ENCODE measurements around the gene PCDH12. TPM values are rescaled to one million over a fixed set of nuclear protein-coding genes. Genes with fewer than 3 reads are reported as not detected.

The PCDH12 gene
- total and polyA plus RNA-seq, 8 donors = 0.32 to 1.7 (median 0.93) TPM

DNA sequence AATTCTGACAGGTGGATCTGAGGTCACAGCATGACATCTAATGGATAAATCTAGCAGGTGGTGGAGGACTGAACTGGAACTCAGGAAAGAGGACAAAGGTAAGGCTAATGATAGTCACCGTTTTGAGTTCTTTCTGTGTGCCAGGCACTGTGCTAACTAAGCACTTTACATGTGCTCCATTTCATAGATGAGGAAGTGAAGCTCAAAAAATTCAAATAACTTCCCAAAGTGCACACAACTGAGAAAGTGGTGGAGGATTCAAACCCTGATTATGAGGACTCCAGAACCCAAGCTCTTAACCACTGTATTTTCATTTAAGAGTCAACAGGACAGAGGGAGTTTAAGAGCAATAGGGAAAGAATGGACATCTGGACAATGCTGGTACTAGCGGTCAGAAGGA is 41.5 kb downstream of the PCDH12 start:
- no peaks in the 10 kb centered on the region for H3K27me3 ChIP-seq
- TF ChIP-seq, protein P1, sequence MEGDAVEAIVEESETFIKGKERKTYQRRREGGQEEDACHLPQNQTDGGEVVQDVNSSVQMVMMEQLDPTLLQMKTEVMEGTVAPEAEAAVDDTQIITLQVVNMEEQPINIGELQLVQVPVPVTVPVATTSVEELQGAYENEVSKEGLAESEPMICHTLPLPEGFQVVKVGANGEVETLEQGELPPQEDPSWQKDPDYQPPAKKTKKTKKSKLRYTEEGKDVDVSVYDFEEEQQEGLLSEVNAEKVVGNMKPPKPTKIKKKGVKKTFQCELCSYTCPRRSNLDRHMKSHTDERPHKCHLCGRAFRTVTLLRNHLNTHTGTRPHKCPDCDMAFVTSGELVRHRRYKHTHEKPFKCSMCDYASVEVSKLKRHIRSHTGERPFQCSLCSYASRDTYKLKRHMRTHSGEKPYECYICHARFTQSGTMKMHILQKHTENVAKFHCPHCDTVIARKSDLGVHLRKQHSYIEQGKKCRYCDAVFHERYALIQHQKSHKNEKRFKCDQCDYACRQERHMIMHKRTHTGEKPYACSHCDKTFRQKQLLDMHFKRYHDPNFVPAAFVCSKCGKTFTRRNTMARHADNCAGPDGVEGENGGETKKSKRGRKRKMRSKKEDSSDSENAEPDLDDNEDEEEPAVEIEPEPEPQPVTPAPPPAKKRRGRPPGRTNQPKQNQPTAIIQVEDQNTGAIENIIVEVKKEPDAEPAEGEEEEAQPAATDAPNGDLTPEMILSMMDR (IDR thresholded peaks at IDR 0.05) = no peak
- 47 to 63% methylated on average over 2 of the region's 2 CpGs for WGBS, 2 donors
- DNase-seq (no peak), ATAC-seq (no peak), FAIRE-seq (no peak)
- no peaks in the 10 kb centered on the region for H3K36me3 ChIP-seq
- H3K4me3 ChIP-seq = no peak overlapping the region
- H3K27ac ChIP-seq = no peak overlapping the region
- H3K4me1 ChIP-seq = no peaks in the 10 kb centered on the region
- H3K9me3 ChIP-seq = no peaks in the 10 kb centered on the region
- intact Hi-C loops (cut with DNase I) = no loop called here

DNA sequence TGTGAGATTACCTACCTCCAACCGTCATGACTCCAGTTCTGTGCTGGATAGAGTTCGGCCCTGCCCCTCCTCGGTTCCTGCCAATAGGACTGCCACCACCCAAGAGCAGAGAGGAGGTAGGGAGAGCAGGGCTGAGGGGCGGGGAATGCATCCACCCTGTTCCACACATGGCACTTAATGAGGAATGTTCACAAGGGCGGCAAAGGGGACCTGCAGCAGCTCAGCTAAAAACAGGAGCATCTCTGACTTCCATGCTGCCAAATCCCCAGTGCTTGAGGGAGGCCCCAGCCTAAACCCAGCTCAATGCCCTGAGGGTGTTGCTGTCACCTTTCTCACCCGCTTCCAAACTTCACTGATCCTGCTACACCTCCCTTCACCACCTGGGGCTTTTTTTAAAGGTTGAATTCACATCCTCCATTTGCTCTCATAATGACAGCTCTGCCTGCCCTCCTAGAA is 42.1 kb downstream of the PCDH12 start:
- Histone ChIP-seq H3K36me3 (no peaks in the 10 kb centered on the region), H3K4me1 (no peaks in the 10 kb centered on the region), H3K4me3 (no peak overlapping the region), H3K9me3 (no peaks in the 10 kb centered on the region), H3K27me3 (no peaks in the 10 kb centered on the region), H3K27ac (no peak overlapping the region)
- WGBS, 2 donors = 69 to 81% methylated on average over 6 of the region's 6 CpGs
- TF ChIP-seq, protein P1 (IDR thresholded peaks at IDR 0.05) = no peak
- no peak for ATAC-seq
- intact Hi-C loops (cut with DNase I) = no loop called here
- no peak for FAIRE-seq
- DNase-seq = no peak

DNA sequence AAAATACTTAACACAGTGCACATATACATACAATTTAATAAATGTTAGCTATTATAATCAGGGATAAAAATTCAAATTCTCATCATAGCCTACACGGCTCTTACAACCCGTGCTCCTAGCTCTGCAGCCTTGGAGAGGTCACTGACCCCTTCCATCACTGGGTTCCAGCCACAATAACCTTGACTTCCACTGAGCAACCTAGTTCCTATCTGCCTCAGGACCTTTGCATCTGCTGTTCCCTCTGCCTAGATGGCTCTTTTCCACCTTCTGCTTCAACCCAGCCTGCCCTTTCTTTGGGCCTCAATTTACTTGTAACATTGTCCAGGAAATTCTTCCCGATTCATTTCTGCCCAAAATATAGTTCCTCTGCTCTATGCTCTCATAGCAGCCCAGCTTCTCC is 43.2 kb downstream of the PCDH12 start:
- H3K4me3 ChIP-seq = no peak overlapping the region
- no peak overlapping the region for H3K27ac ChIP-seq
- no peaks in the 10 kb centered on the region for H3K27me3 ChIP-seq
- FAIRE-seq (no peak), DNase-seq (no peak), ATAC-seq (no peak)
- TF ChIP-seq, protein P1 (IDR thresholded peaks at IDR 0.05) = no peak
- 90 to 99% methylated on average over 3 of the region's 3 CpGs for WGBS, 2 donors
- no peaks in the 10 kb centered on the region for H3K9me3 ChIP-seq
- intact Hi-C loops (cut with DNase I) = no loop called here
- H3K36me3 ChIP-seq = no peaks in the 10 kb centered on the region
- no peaks in the 10 kb centered on the region for H3K4me1 ChIP-seq

DNA sequence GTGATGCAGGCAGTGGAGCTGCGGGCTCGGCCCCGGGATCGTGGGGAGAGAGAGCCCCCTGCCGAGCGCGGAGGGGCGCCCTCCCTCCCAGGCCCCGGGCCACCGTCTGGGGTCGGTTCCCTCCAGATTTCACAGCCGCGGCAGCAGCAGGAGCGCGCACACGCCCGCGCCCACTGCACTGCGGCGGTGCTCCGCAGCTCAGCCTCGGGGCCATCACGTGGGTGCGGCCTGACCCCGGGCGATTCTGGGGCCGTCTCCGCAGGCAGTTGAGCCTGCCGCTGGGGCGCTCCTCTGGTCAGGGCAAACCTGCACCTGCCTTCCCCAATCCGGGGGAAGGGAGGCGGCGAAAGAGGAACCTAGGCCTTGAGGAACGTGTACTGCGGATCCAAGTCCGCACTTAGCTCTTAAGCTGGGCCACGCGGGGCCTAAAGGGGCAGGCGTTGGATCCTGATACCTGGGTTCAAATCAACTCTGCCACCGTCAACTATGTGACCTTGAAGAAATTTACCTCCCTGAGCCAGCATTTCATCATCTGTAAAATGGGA is 43.7 kb downstream of the PCDH12 start:
- H3K27me3 ChIP-seq = no peaks in the 10 kb centered on the region
- H3K4me1 ChIP-seq = no peaks in the 10 kb centered on the region
- H3K9me3 ChIP-seq = no peaks in the 10 kb centered on the region
- TF ChIP-seq, protein P1 (IDR thresholded peaks at IDR 0.05) = no peak
- no peaks in the 10 kb centered on the region for H3K36me3 ChIP-seq
- intact Hi-C loops (cut with DNase I) = no loop called here
- DNase-seq = peak in 4 of 6 donors; percentile 26 to 71 (median 48)
- no peak overlapping the region for H3K27ac ChIP-seq
- no peak for FAIRE-seq
- WGBS, 2 donors = 11 to 12% methylated on average over 37 to 40 of the region's 40 CpGs
- ATAC-seq = peak; percentile 38 to 93 (median 86)
- H3K4me3 ChIP-seq = peak overlapping the region in 2 of 4 donors; percentile 17 to 37

DNA sequence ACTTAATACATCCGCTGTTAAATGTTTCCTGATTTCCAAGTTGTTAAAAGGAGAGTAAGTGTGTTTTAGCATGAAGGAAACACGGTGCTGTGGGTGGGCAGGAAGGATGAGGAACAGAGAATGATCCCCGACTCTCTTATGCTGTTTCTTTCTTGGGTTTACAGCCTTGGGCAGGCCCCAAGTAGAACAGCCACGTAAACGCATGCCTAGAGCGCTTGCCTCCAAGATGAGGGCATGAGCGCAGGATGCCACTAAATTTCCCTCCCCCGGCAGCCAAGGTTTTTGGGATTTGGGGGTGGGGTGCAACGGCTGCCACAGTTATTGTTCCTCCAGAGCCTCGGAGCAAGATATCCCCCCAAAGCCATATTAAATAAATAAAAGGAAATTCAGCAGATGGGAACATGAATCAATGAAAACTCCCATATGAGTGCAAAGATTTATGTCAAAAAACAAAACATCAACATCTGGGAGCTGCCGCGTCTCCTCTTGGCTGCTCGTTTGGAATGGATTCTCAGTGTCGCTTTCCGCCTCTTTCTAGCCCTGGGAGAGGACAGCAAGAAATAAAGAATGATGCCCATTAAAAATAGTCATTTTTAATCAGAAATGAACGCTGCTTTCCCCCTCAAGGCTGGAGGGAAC is 44.3 kb downstream of the PCDH12 start:
- no peaks in the 10 kb centered on the region for H3K36me3 ChIP-seq
- no peak for ATAC-seq
- peak overlapping the region in 2 of 4 donors; percentile 17 to 37 for H3K4me3 ChIP-seq
- WGBS, 2 donors = 27 to 32% methylated on average over 16 of the region's 16 CpGs
- FAIRE-seq = no peak
- intact Hi-C loops (cut with DNase I) = no loop called here
- no peaks in the 10 kb centered on the region for H3K27me3 ChIP-seq
- TF ChIP-seq, protein P1 (IDR thresholded peaks at IDR 0.05) = no peak
- no peaks in the 10 kb centered on the region for H3K9me3 ChIP-seq
- H3K4me1 ChIP-seq = no peaks in the 10 kb centered on the region
- DNase-seq = no peak
- H3K27ac ChIP-seq = no peak overlapping the region

Data from pancreas (tissue), 10 donors.